ENCODE results near the gene SPTB.

DNA sequence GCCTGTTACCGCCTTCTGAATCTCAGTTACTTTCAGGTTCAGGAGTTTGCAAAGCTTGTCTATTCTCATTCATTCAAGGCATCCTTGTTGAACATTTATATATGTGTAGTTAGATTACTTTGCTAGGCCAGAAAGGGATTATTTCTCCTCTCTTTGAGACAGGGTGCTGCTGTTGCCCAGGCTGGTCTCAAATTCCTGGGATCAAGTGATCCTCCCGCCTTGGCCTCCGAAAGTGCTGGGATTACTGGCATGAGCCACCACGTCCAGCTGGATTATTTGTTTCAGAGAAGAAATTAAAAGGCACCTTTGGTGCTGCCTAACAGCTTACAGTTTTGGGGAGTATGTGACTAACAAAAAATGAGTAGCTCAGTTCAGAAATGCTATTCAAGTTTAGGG is 35.3 kb upstream of the SPTB start:
- no peak for TF ChIP-seq POLR2A (IDR thresholded peaks at IDR 0.05; ENCODE audit: low read length)
- no peak for TF ChIP-seq GATA1 (IDR thresholded peaks at IDR 0.05; ENCODE audit: low read depth, low read length)
